Right lobe of liver (tissue), 4 donors: ENCODE results near the gene MED27.

Experiments
- POLR2A ChIP-seq: fragments of 450-650 bp; IDR thresholded peaks from one replicate; pipeline ENCODE4 v1.6.1; 2017; ENCODE audit warnings: antibody characterized with exemption, mild to moderate bottlenecking
- TF ChIP-seq, protein P1 (sequence below), 4 donors: fragments of 200-600 bp in 3 of 4; fragments of 450-650 bp in 1 of 4; IDR thresholded peaks; one replicate each; pipeline versions ENCODE4 v1.5.1 to v1.8.0; 2016 to 2022; ENCODE audit warnings: antibody characterized with exemption in 4 of 4, mild to moderate bottlenecking in 2 of 4
- donor health status: DM: no; HTN: no; CAD: no.
- donor health status: DM: no; HTN: no; CAD: no.
- donor health status: DM: no; HTN: yes; CAD: no.

DNA sequence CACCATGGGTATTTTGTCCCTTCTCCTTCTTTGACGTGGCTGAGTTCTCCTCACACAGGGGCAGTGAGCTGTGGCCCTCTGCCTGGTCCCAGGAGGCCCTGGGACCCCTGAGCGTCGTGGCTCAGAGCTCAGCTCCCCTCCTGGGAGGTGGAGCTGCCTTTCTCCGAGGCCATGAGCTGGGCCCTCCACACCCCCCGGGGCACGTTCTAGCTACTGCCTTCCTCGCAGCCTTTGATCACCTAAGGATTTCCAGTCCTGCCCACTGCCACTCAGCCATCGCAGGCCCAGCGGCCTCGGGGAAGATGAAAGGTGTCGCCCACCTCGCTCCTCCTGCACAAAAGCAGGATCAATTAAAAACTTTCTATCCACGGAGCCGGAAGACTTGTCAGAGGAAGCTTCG lies 244.9 kb downstream of the MED27 start:
- TF ChIP-seq, protein P1, sequence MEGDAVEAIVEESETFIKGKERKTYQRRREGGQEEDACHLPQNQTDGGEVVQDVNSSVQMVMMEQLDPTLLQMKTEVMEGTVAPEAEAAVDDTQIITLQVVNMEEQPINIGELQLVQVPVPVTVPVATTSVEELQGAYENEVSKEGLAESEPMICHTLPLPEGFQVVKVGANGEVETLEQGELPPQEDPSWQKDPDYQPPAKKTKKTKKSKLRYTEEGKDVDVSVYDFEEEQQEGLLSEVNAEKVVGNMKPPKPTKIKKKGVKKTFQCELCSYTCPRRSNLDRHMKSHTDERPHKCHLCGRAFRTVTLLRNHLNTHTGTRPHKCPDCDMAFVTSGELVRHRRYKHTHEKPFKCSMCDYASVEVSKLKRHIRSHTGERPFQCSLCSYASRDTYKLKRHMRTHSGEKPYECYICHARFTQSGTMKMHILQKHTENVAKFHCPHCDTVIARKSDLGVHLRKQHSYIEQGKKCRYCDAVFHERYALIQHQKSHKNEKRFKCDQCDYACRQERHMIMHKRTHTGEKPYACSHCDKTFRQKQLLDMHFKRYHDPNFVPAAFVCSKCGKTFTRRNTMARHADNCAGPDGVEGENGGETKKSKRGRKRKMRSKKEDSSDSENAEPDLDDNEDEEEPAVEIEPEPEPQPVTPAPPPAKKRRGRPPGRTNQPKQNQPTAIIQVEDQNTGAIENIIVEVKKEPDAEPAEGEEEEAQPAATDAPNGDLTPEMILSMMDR (IDR thresholded peaks at IDR 0.05), result no peak
- TF ChIP-seq POLR2A, result no peak
